IMR-90 (cell line): Measurements from ENCODE around the gene SHISA6. TPM values are rescaled to one million over a fixed set of nuclear protein-coding genes. Genes with fewer than 3 reads are reported as not detected.

Experiments
- ATAC-seq: fragments of 200-7000 bp; cut with Tn5 transposase; 2 replicates; pipeline ENCODE4 v1.9.1; 2020; ENCODE audit warnings: low read depth, mild to moderate bottlenecking, moderate library complexity
- BruUV-seq: library from RNA; stranded (reverse); fragments of 400-500 nt; replicated peaks from 2 replicates; lab custom pipeline; 2021; lab: Mats Ljungman, UMichigan
- CTCF ChIA-PET: fragments of 300-600 bp; formaldehyde crosslinking; extraction: SDS; loops from one replicate; lab custom pipeline; 2021; ENCODE audit warnings: antibody characterized with exemption; lab: Yijun Ruan, JAX
- POLR2A ChIA-PET: fragments of 300-600 bp; sonication (Branson Sonifier 250); formaldehyde crosslinking; loops from one replicate; lab custom pipeline; 2022; ENCODE audit warnings: antibody characterized with exemption; ENCODE audit not compliant: unreplicated experiment; lab: Charles Lee
- DNase-seq: peaks from one replicate; pipeline ENCODE4 v3.0.0; 2013
- H2AFZ ChIP-seq: replicated peaks from 2 replicates; pipeline ENCODE3; 2013; ENCODE audit warnings: low read length, mild to moderate bottlenecking; ENCODE audit not compliant: poor library complexity
- H2AK5ac ChIP-seq: 2 replicates; pipeline ENCODE4 v1.6.1; 2013; ENCODE audit warnings: low read depth, low read length, inconsistent platforms
- H2AK9ac ChIP-seq: replicated peaks from 2 replicates; pipeline ENCODE3; 2013; ENCODE audit warnings: mild to moderate bottlenecking, low read depth, low read length, moderate library complexity; ENCODE audit not compliant: poor library complexity
- H2BK120ac ChIP-seq: 2 replicates; pipeline ENCODE4 v1.6.1; 2013; ENCODE audit warnings: low read depth, low read length, inconsistent platforms
- H2BK15ac ChIP-seq: 3 replicates; pipeline ENCODE4 v1.6.1; 2013; ENCODE audit warnings: low read depth, low read length, inconsistent platforms
- H2BK20ac ChIP-seq: 2 replicates; pipeline ENCODE4 v1.6.1; 2013; ENCODE audit warnings: low read depth, mild to moderate bottlenecking, inconsistent platforms, low read length, moderate library complexity
- H2BK5ac ChIP-seq: 2 replicates; pipeline ENCODE4 v1.6.1; 2013; ENCODE audit warnings: mild to moderate bottlenecking, low read depth, low read length, inconsistent platforms; ENCODE audit not compliant: poor library complexity, severe bottlenecking
- H3K14ac ChIP-seq: replicated peaks from 2 replicates; pipeline ENCODE4 v1.6.1; 2013; ENCODE audit warnings: low read depth, low read length, inconsistent platforms
- H3K18ac ChIP-seq: 2 replicates; pipeline ENCODE4 v1.6.1; 2013; ENCODE audit warnings: low read depth, low read length, control low read depth
- H3K23ac ChIP-seq: 2 replicates; pipeline ENCODE4 v1.6.1; 2013; ENCODE audit warnings: low read depth, low read length, inconsistent platforms
- H3K27ac ChIP-seq: 2 replicates; pipeline ENCODE4 v1.5.1; 2013; ENCODE audit warnings: mild to moderate bottlenecking, control low read depth, low read length; ENCODE audit not compliant: insufficient read depth
- H3K27me3 ChIP-seq: 2 replicates; pipeline ENCODE4 v1.6.1; 2013; ENCODE audit warnings: low read length; ENCODE audit not compliant: control insufficient read depth, insufficient read depth
- H3K36me3 ChIP-seq: 2 replicates; pipeline ENCODE4 v1.6.1; 2013; ENCODE audit warnings: low read length, mixed read lengths; ENCODE audit not compliant: control insufficient read depth, insufficient read depth
- H3K4ac ChIP-seq: 2 replicates; pipeline ENCODE4 v1.6.1; 2013; ENCODE audit warnings: low read depth, low read length, inconsistent platforms
- H3K4me1 ChIP-seq: 2 replicates; pipeline ENCODE4 v1.6.1; 2013; ENCODE audit warnings: low read length, mixed read lengths; ENCODE audit not compliant: control insufficient read depth, insufficient read depth
- H3K4me2 ChIP-seq: 2 replicates; pipeline ENCODE4 v1.6.1; 2013; ENCODE audit warnings: low read depth, mild to moderate bottlenecking, control low read depth, low read length, moderate library complexity
- H3K4me3 ChIP-seq: 2 replicates; pipeline ENCODE4 v1.5.1; 2013; ENCODE audit warnings: low read depth, mild to moderate bottlenecking, control low read depth, low read length, moderate library complexity; ENCODE audit not compliant: insufficient read depth
- H3K56ac ChIP-seq: 2 replicates; pipeline ENCODE4 v1.6.1; 2013; ENCODE audit warnings: low read length, inconsistent platforms; ENCODE audit not compliant: insufficient read depth; ENCODE audit errors: extremely low read depth
- H3K79me1 ChIP-seq, 2 experiments: 2 replicates each; pipeline ENCODE4 v1.6.1; 2013; ENCODE audit warnings: low read length in 2 of 2, inconsistent platforms in 1 of 2, low read depth in 1 of 2
- H3K9ac ChIP-seq: 2 replicates; pipeline ENCODE4 v1.6.1; 2013; ENCODE audit warnings: low read depth, low read length, control low read depth
- H3K9me1 ChIP-seq: 2 replicates; pipeline ENCODE4 v1.6.1; 2013; ENCODE audit warnings: low read length, inconsistent platforms; ENCODE audit not compliant: insufficient read depth
- H3K9me3 ChIP-seq: 2 replicates; pipeline ENCODE4 v1.6.1; 2013; ENCODE audit warnings: low read length; ENCODE audit not compliant: control insufficient read depth, insufficient read depth
- H4K20me1 ChIP-seq: 2 replicates; pipeline ENCODE4 v1.6.1; 2013; ENCODE audit warnings: low read length, inconsistent platforms; ENCODE audit not compliant: insufficient read depth
- H4K5ac ChIP-seq: 2 replicates; pipeline ENCODE4 v1.6.1; 2013; ENCODE audit warnings: mild to moderate bottlenecking, low read depth, low read length, control low read depth
- H4K8ac ChIP-seq, 2 experiments: 2 replicates each; pipeline ENCODE4 v1.6.1; 2013; ENCODE audit warnings: low read depth in 2 of 2, low read length in 2 of 2, control low read depth in 1 of 2, inconsistent platforms in 1 of 2
- H4K91ac ChIP-seq: 2 replicates; pipeline ENCODE4 v1.6.1; 2013; ENCODE audit warnings: low read depth, low read length, inconsistent platforms; ENCODE audit not compliant: insufficient read depth
- RAD21 ChIP-seq: IDR thresholded peaks from 2 replicates; pipeline ENCODE4 v1.6.1; 2012; ENCODE audit warnings: low read length, improper control_type of control experiment
- RCOR1 ChIP-seq: IDR thresholded peaks from 2 replicates; pipeline ENCODE4 v1.6.1; 2012; ENCODE audit warnings: mild to moderate bottlenecking, low read length, improper control_type of control experiment; ENCODE audit not compliant: insufficient replicate concordance
- WGBS, 2 experiments: methylation state at CpG; one replicate each; pipeline versions ENCODE4 v1.1.5 to v1.1.7; 2013; ENCODE audit warnings: missing lambda C conversion rate in 2 of 2; ENCODE audit not compliant: insufficient read length in 1 of 2; ENCODE audit errors: extremely low coverage in 2 of 2; 5-methylcytosine and 5-hydroxymethylcytosine counted together
- dilution Hi-C: fragments of 300-500 bp; cut with HindIII; formaldehyde crosslinking; loops from one replicate; pipeline ENCODE4 v1.14.3; 2018; ENCODE audit warnings: low sequenced_read_pairs; ENCODE audit not compliant: unreplicated experiment
- in situ Hi-C: fragments of 300-500 bp; cut with MboI; formaldehyde crosslinking; loops from 3 replicates; pipeline ENCODE4 v1.14.3; 2019; ENCODE audit warnings: low sequenced_read_pairs, inconsistent platforms, mixed read lengths
- intact Hi-C: fragments of 100-400 bp; cut with micrococcal nuclease; formaldehyde crosslinking; loops from 2 replicates; pipeline ENCODE4 v1.10.0; 2022
- polyA plus RNA-seq, 3 experiments: library from polyadenylated mRNA; depleted of rRNA; stranded (reverse); fragments of >200 nt; gene quantifications; 2 replicates each; pipeline ENCODE4 v1.2.3, GENCODE V29; 2012; ENCODE audit warnings: low replicate concordance in 1 of 3
- total RNA-seq: library from RNA; depleted of rRNA; stranded (reverse); fragments of >200 nt; gene quantifications from 2 replicates; pipeline ENCODE4 v1.2.3, GENCODE V29; 2012

Gene SHISA6
- total and polyA plus RNA-seq, 2 of the 4 experiments (the other 2 are of a cell fraction): not detected

DNA sequence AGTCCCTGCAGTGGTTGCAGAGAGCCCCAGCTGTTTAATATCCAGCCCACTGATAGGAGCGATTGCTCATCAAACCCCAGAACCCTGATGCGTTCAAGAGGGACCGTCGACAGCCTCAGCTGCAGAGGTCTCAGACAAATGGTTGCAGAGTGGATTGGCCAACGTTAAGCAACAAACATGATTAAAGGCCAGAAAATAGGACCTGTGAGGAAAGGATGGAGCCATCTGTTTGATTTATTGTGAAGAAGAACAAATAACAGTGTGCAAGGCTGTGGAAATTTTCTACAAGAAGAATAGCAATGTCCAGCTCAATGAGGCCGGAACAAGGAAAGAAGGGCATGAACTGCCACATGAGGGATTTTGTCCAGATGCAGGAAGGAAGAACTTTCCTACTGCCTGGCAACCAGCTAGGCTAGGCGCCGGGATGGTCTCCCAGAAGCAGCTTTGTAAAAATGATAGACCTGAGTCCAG, 218.9 kb downstream of the SHISA6 start:
- Histone ChIP-seq H3K4me1 (no peaks in the 10 kb centered on the region), H3K56ac (no peak overlapping the region), H3K79me1 (no peaks in the 10 kb centered on the region), H3K36me3 (no peaks in the 10 kb centered on the region), H3K4me3 (no peak overlapping the region), H3K9me3 (peaks cover 29% of the 10 kb centered on the region), H2BK120ac (no peak overlapping the region), H3K9me1 (no peaks in the 10 kb centered on the region), H2BK5ac (no peak overlapping the region), H3K23ac (no peak overlapping the region), H3K4ac (no peak overlapping the region), H2BK20ac (no peak overlapping the region), H2BK15ac (no peak overlapping the region), H3K27me3 (no peaks in the 10 kb centered on the region), H3K27ac (no peak overlapping the region), H3K14ac (no peak overlapping the region), H4K91ac (no peak overlapping the region), H2AFZ (no peak overlapping the region), H3K9ac (no peak overlapping the region), H4K20me1 (no peaks in the 10 kb centered on the region), H3K18ac (no peak overlapping the region), H4K8ac (no peak overlapping the region), H2AK9ac (no peak overlapping the region), H2AK5ac (no peak overlapping the region), H3K4me2 (no peak overlapping the region), H4K5ac (no peak overlapping the region)
- dilution Hi-C loops: no loop called here
- in situ Hi-C loops: no loop called here
- DNase-seq (no peak), ATAC-seq (no peak)
- ChIA-PET POLR2A (no interaction called here), CTCF (no interaction called here)
- intact Hi-C loops: no loop called here
- TF ChIP-seq RAD21 (no peak), RCOR1 (no peak)
- 0% methylated on average over 1 of the region's 8 CpGs; no CpG with 5 or more reads in 1 of the 2 experiments for WGBS, 2 experiments
- BruUV-seq: no TSS peak
